ENCODE measurements around the gene C14orf93. TPM values are rescaled to one million over a fixed set of nuclear protein-coding genes. Genes with fewer than 3 reads are reported as not detected.

The C14orf93 gene
- total RNA-seq: 10 to 100 TPM in 2 of 4 donors, 1 to 10 TPM in 2; 4.6 to 11.2 (median 9.9) TPM

GRCh38 chr14:23009939-23010726, at the start of gene C14orf93:
C14orf93 (minus strand) TSS chr14:23010143; CDS start chr14:22999023, 11,120 bp downstream.
- peaks cover 9 to 41% (median 30%) of the 10 kb centered on the region in 4 donors for H3K4me1 ChIP-seq
- TF ChIP-seq POLR2AphosphoS5 (IDR thresholded peaks at IDR 0.05) (peak; percentile 32 to 66), CTCF (IDR thresholded peaks at IDR 0.05) (no peak), POLR2A (IDR thresholded peaks at IDR 0.05; ENCODE audit: low read depth) (no peak), EP300 (IDR thresholded peaks at IDR 0.05) (no peak)
- DNase-seq (ENCODE audit: extremely low spot score): no peak
- peak within 1 kb of the TSS; percentile 58 to 66 (median 62) for H3K4me3 ChIP-seq
- intact Hi-C loops (cut with DNase I): no loop called here
- no peaks in the 10 kb centered on the region for H3K9me3 ChIP-seq
- H3K27ac ChIP-seq (replicated peaks in 1 of 4): peak within 1 kb of the TSS; percentile 85 to 87 (median 86)
- WGBS: 2% methylated on average over 25 of the region's 40 CpGs
- no peaks in the 10 kb centered on the region for H3K27me3 ChIP-seq
- no peaks in the 10 kb centered on the region for H3K36me3 ChIP-seq

GRCh38 chr14:23058654-23059504, 48.9 kb upstream of the C14orf93 start:
- H3K27me3 ChIP-seq: no peaks in the 10 kb centered on the region
- WGBS: 87% methylated on average over 32 of the region's 32 CpGs
- peaks cover 40 to 57% (median 54%) of the 10 kb centered on the region in 4 donors for H3K36me3 ChIP-seq
- TF ChIP-seq EP300 (IDR thresholded peaks at IDR 0.05) (no peak), POLR2A (IDR thresholded peaks at IDR 0.05; ENCODE audit: low read depth) (no peak), POLR2AphosphoS5 (IDR thresholded peaks at IDR 0.05) (no peak), CTCF (IDR thresholded peaks at IDR 0.05) (no peak)
- peaks cover 23 to 47% (median 42%) of the 10 kb centered on the region in 4 donors for H3K4me1 ChIP-seq
- no peak overlapping the region for H3K4me3 ChIP-seq
- no peaks in the 10 kb centered on the region for H3K9me3 ChIP-seq
- intact Hi-C loops (cut with DNase I): loop anchor here (2.0 kb wide), 1 partner anchor 72 kb away; no protein-coding TSS in a partner anchor
- H3K27ac ChIP-seq (replicated peaks in 1 of 4): no peak overlapping the region
- no peak for DNase-seq (ENCODE audit: extremely low spot score)

GRCh38 chr14:23057757-23058653, 48.1 kb upstream of the C14orf93 start:
- WGBS: under 1% methylated on average over 27 of the region's 51 CpGs
- DNase-seq (ENCODE audit: extremely low spot score): peak; percentile 96

More at GRCh38 chr14:23057757-23058653, 48.1 kb upstream of the C14orf93 start:
- H3K36me3 ChIP-seq: peaks cover 31 to 49% (median 45%) of the 10 kb centered on the region in 4 donors
- H3K4me1 ChIP-seq: peaks cover 23 to 47% (median 42%) of the 10 kb centered on the region in 4 donors
- peak overlapping the region; percentile 61 to 81 (median 76) for H3K4me3 ChIP-seq
- H3K27me3 ChIP-seq: no peaks in the 10 kb centered on the region
- no peaks in the 10 kb centered on the region for H3K9me3 ChIP-seq
- TF ChIP-seq POLR2AphosphoS5 (IDR thresholded peaks at IDR 0.05) (peak; percentile 55 to 58), CTCF (IDR thresholded peaks at IDR 0.05) (peak in 2 of 3 experiments; percentile 92 to 96), EP300 (IDR thresholded peaks at IDR 0.05) (no peak), POLR2A (IDR thresholded peaks at IDR 0.05; ENCODE audit: low read depth) (no peak)
- intact Hi-C loops (cut with DNase I): loop anchor here (2.0 kb wide), 1 partner anchor 71 kb away; no protein-coding TSS in a partner anchor
- peak overlapping the region; percentile 73 to 83 (median 81) for H3K27ac ChIP-seq (replicated peaks in 1 of 4)

All from esophagus muscularis mucosa (tissue), 4 donors.